BE2C (cell line): ENCODE measurements around the gene ARMC7.
"Not testable (repeated sequence)": the region's sequence is repeated elsewhere in the genome, so short reads cannot be mapped to it uniquely, and the experiment has no call there.

Source experiments
- DNase-seq: peaks from one replicate; pipeline ENCODE4 v3.0.0-alpha.2; 2020
- H3K27me3 ChIP-seq: fragments of 250-450 bp; sonication (Bioruptor Pico); 2 replicates; pipeline ENCODE4 v1.5.1; 2020; ENCODE audit warnings: mild to moderate bottlenecking
- H3K36me3 ChIP-seq: fragments of 250-450 bp; sonication (Bioruptor Pico); 2 replicates; pipeline ENCODE4 v1.5.1; 2020; ENCODE audit warnings: mild to moderate bottlenecking
- H3K4me1 ChIP-seq: fragments of 250-450 bp; sonication (Bioruptor Pico); 2 replicates; pipeline ENCODE4 v1.5.1; 2020
- H3K4me3 ChIP-seq: 2 replicates; pipeline ENCODE4 v1.5.1; 2011; ENCODE audit warnings: low read depth, low read length
- H3K9me3 ChIP-seq: fragments of 250-450 bp; sonication (Bioruptor Pico); 2 replicates; pipeline ENCODE4 v1.5.1; 2020
- CTCF ChIP-seq: IDR thresholded peaks from 2 replicates; pipeline ENCODE4 v1.5.1; 2012; ENCODE audit warnings: mild to moderate bottlenecking, low read depth, low read length

The ARMC7 gene

GRCh38 chr17:75124041-75124818 is 14.5 kb downstream of the ARMC7 start:
- Histone ChIP-seq H3K4me3 (peak overlapping the region; percentile 19), H3K36me3 (peaks cover 4% of the 10 kb centered on the region), H3K4me1 (peaks cover 14% of the 10 kb centered on the region), H3K9me3 (no peaks in the 10 kb centered on the region), H3K27me3 (no peaks in the 10 kb centered on the region)
- DNase-seq, result peak; percentile 89
- no peak for TF ChIP-seq CTCF

GRCh38 chr17:75124819-75125162 is 15.0 kb downstream of the ARMC7 start:
- Histone ChIP-seq H3K27me3 (no peaks in the 10 kb centered on the region), H3K4me1 (peaks cover 14% of the 10 kb centered on the region), H3K4me3 (peak overlapping the region; percentile 19), H3K36me3 (peaks cover 9% of the 10 kb centered on the region), H3K9me3 (no peaks in the 10 kb centered on the region)
- DNase-seq, result no peak
- no peak for TF ChIP-seq CTCF

GRCh38 chr17:75125984-75126383 is 16.2 kb downstream of the ARMC7 start:
- H3K4me3 ChIP-seq, result no peak overlapping the region
- no peaks in the 10 kb centered on the region for H3K27me3 ChIP-seq

GRCh38 chr17:75126954-75127353 is 17.2 kb downstream of the ARMC7 start:
- Histone ChIP-seq H3K4me3 (no peak overlapping the region), H3K4me1 (peaks cover 14% of the 10 kb centered on the region), H3K27me3 (no peaks in the 10 kb centered on the region), H3K36me3 (peaks cover 15% of the 10 kb centered on the region), H3K9me3 (no peaks in the 10 kb centered on the region)
- no peak for TF ChIP-seq CTCF
- no peak for DNase-seq

More at GRCh38 chr17:75125984-75126383, 16.2 kb downstream of the ARMC7 start:
- Histone ChIP-seq H3K9me3 (no peaks in the 10 kb centered on the region), H3K4me1 (peaks cover 14% of the 10 kb centered on the region), H3K36me3 (peaks cover 15% of the 10 kb centered on the region)
- TF ChIP-seq CTCF, result no peak
- no peak for DNase-seq

GRCh38 chr17:75127936-75128335 is 18.2 kb downstream of the ARMC7 start:
- H3K4me3 ChIP-seq, DNase-seq, H3K27me3 ChIP-seq, H3K9me3 ChIP-seq: not testable (repeated sequence)
- H3K4me1 ChIP-seq, result peaks cover 14% of the 10 kb centered on the region
- H3K36me3 ChIP-seq, result peaks cover 17% of the 10 kb centered on the region

- H3K9me3 ChIP-seq, result no peaks in the 10 kb centered on the region
- DNase-seq, result no peak
- peaks cover 13% of the 10 kb centered on the region for H3K4me1 ChIP-seq
These were observed 19.1 kb downstream of the ARMC7 start for GRCh38 chr17:75128694-75129505.

More at GRCh38 chr17:75128694-75129505, 19.1 kb downstream of the ARMC7 start:
- no peaks in the 10 kb centered on the region for H3K27me3 ChIP-seq
- no peak for TF ChIP-seq CTCF
- H3K36me3 ChIP-seq, result peaks cover 17% of the 10 kb centered on the region
- H3K4me3 ChIP-seq, result no peak overlapping the region
